ENCODE measurements around the gene BIK.
"Not testable (repeated sequence)": the region's sequence is repeated elsewhere in the genome, so short reads cannot be mapped to it uniquely, and the experiment has no call there.

The BIK gene

GRCh38 chr22:43110444-43110926 is at the start of gene BIK:
BIK (plus strand) TSS chr22:43110750; CDS start chr22:43124023, 13,273 bp downstream.
- peak; percentile 26 for DNase-seq

GRCh38 chr22:43066134-43066533 is 44.4 kb upstream of the BIK start:
- no peak for DNase-seq

DNA sequence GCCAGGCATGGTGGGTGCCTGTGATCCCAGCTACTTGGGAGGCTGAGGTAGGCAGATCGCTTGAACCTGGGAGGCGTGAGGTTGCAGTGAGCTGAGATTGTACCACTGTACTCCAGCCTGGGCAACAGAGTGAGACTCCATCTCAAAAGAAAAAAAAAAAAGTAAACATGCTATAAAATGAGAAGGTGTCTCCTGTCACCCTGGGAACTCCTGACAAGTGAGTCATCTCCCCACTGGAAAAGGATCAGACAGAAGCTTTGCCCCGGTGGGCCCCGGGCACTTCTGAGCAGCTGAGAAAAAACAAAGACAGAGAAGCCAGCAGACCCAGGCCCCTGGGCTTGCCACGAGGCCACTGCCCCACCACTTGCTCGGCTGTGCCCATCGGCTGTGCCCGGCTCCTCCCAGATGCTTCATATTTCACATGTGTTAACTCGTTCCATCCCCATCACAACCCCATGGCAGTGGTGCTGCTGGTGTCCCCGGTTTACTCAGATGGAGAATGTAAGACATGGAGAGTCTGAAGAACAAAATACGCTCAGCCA is 43.6 kb upstream of the BIK start:
- no peak for DNase-seq

DNA sequence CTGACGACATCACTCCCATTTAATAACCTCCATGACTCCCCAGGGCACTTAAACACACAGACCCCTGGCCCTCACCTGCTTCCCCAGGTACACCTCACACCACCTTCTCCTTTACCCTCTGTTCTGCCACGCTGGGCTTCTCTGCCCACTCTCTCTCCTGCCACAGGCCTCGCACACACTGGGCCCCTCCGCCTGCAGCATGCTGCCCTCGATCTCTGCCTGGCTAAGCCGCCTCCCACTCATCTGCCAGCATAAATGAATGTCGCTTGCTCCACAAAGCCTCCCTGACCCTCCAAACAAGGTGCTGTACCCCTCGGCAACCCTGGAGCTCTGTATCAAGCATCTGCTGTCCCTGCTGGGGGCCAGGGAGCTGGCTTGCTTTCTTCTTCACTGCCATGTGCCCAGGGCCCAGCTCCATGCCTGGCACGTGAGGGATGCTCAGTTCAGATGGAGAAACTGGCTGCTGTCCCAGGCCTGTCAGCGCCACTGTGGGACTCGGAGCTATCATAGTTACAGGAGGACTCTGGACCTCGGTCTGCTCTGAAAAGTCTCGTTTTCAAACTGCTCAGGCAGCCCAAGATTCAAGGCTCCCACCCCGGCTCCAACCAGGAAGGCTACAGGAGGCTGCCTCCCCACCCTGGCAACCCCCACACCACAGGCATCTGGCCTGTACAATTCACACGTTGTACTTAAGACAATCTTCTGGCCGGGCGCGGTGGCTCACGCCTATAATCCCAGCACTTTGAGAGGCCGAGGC is 33.3 kb upstream of the BIK start:
- peak; percentile 72 for DNase-seq

GRCh38 chr22:43078522-43078921 is 32.0 kb upstream of the BIK start:
- DNase-seq: no peak

DNA sequence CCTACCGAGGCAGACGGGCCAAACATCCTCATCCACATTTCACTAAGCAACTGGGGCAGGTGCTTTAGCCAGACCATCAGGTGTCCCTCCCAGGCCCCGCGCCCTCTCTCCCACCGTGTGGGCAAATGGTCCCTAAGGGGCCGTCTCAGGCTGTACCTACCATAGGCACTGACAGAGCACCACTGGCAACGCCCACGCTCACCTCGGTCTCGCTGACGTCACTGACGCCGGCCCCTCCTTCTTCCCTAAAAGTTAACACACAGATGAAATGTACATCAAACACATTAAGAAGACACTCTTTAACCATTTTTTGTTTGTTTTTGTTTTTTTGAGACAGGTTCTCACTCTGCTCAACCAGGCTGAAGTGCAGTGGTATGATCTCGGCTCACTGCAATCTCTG is 30.8 kb upstream of the BIK start:
- DNase-seq: no peak

GRCh38 chr22:43080616-43081015 is 29.9 kb upstream of the BIK start:
- no peak for DNase-seq

GRCh38 chr22:43081968-43082367 is 28.6 kb upstream of the BIK start:
- DNase-seq: no peak

GRCh38 chr22:43085658-43086606 is 24.6 kb upstream of the BIK start:
- DNase-seq: no peak

DNA sequence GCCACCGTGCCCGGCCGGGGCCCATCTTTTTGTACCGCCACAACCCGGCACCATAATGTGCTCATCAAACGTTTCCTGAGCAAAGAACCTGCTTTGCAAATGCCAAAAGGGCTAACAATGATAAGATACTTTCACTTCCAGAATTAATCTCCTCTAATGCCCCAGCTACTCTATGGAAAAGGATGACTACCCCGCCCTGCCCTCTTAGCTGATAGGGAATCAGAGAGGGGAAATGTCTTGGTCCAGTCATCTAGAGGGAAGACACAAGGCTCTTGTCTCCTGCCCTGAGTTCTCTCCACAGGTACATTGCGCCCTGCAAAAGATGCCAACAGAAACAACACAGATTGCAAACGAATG is 21.9 kb upstream of the BIK start:
- DNase-seq: no peak

DNA sequence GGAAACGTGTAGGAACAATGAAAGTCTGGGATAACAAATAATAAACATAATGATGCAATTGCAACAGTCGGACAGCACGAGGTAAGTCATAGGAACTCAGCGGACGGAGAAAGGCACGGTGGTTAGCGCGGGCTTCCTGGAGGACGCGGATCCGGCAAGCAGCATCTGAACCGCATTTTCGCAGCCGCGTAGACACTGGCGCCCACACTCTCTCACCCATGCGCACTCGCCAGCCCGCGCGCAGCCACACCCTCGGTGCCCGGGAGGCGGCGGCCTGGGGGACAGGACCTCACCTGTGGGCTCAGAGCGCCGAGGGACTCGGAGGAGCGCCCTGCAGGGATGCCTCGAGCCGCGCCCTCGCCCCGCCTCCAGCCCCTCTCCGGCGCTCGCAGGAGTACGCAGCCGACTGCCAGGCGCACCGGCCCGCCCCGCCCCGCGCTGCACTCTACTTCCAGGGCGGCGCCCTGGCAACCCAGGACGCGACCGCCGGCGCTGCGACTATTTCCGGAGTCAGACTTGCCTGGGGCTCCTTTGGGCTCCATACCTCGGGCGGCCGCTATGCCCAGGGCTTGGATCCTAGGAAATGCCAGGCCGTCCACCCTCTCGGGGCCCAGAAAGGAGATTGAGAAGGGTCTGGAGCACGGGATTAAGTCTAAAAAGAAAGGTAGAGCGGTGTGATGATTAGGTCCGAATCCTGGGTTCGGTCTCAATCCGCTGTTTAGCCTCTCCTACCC is 21.4 kb upstream of the BIK start, which contains the start of gene TTLL1:
Gene TTLL1 (minus strand): TSS at position 408 of the 734 bp plus-strand sequence. CDS start 13,805 bp downstream, outside the sequence.
- DNase-seq: peak; percentile 61

GRCh38 chr22:43090130-43090789 is 20.3 kb upstream of the BIK start:
- peak; percentile 91 for DNase-seq

DNA sequence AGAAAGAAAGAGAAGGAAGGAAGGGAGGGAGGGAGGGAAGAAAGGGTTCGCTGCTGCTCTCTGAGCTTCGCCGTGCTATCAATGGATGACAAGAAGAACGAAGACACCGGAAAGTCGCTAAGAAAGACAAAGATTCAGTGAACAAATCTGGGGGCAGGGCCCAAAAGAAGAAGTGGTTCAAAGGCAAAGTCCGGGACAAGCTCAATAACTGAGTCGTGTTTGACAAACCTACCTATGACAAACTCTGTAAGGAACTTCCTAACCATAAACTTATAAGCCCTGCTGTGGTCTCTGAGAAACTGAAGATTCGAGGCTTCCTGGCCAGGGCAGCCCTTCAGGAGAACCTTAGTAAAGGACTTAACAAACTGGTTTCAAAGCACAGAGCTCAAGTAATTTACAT is 18.5 kb upstream of the BIK start:
- DNase-seq: no peak

DNA sequence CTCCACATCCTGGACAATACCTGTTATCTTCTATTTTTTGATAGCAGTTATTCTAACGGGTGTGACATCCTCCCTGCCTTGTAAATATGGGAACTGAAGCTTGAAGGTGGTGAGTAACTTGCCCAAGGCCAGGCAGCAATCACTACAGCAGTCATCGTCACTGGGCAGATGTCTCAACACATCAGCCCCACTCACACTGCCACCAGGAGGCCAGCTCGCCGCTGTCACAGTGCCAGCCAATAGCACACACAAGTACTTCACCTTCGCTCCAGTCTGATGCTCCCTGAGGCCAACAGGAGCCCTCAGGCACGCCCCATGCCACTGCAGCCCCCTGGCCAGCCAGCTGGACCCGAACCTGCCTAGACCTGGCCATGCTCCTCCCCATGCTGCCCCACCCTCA is 16.5 kb upstream of the BIK start:
- no peak for DNase-seq

DNA sequence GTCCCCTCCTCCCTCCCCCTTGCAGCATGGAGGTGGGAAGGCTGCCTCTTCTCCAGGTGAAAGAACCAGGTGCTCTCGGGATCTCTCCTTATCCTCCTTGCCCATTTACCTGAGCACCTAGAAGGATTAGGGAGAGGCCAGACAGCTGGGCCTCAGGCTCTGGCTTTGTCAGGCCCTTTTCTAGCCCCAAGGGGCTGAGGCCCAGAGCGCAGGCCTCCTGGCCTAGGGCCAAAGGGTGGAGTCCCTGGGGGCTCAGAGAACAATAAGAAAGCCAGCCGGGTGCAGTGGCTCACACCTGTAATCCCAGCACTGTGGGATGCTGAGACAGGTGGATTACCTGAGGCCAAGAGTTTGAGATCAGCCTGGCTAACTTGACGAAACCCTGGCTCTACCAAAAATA is 16.0 kb upstream of the BIK start:
- no peak for DNase-seq

DNA sequence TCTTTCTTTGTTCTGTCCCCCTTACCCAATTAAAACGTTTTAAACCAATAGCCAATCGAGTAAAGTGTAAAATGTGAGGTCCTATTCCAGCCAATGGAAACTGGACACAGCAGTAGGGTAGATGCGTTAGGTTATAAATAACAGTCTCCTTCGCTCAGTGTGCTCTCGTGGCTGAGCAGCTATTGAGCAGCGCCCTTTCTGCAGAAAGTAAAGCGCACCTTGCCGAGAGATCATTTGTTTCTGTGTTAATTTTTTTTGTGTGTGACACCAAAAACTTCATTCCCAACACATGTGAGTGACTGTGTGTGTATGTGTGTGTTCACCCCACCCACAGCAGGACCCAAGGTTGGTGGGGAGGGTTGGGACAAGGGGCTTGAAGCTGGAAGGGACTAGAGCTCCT is 14.1 kb upstream of the BIK start:
- no peak for DNase-seq

DNA sequence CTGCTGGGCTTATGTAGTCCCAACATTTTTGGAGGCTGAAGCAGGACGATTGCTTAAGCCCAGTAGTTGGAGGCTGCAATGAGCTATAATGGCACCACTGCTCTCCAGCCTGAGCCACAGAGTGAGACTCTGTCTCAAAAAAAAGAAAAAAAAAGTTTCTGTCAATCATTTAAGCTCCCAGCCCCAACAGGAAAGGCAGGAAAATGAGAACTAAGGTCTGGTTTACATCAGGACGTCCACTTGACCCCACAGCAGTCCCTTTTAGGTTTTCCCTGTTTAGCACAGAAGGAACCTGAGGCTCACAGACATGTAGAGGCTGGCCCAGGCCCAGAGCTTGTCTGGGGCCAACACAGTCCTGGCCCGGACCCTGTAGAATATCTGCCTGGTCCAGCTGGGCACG is 12.2 kb upstream of the BIK start:
- no peak for DNase-seq

- no peak for DNase-seq
Measured at GRCh38 chr22:43099095-43099494, 11.5 kb upstream of the BIK start.

DNA sequence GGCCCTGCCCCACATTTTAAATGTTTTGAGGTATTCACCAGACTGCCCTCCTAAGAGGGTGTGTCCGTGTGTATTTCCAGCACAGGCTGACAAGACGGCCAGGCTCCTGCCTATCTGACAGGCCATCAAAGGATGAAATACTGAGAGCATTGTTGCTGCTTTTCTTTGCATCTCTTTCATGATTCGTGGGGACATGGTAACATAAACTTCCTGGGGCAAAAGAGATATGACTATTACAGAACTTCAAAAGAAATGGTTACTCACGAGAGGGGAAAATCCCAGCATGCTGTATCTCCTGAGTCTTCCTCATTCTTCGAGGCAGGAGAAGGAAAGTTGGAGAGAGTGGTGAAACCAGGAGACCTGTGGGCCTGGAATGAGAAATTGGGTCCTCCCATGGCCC is 10.3 kb upstream of the BIK start:
- DNase-seq: no peak

- DNase-seq: no peak
Measured at GRCh38 chr22:43101306-43101705, 9.2 kb upstream of the BIK start.

- DNase-seq: not testable (repeated sequence)
Measured at GRCh38 chr22:43104056-43104625, 6.4 kb upstream of the BIK start.

DNA sequence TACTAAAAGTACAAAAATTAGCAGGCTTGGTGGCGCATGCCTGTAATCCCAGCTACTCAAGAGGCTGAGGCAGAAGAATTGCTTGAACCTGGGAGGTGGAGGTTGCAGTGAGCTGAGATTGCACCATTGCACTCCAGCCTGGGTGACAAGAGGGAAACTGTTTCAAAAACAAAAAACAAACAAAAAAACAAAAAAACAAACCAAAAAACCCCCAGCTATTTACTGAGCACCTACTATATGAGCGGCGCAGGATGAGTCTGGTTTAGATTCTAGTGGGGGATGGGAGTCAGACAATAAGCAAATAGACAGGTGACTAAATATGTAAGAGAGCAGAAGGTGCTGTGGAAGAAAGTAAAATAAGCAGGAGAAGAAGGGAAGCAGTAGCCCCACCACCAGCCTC is 5.6 kb upstream of the BIK start:
- not testable (repeated sequence) for DNase-seq

Data from NCI-H1694 (cell line).